ENCODE results near the gene SUN1.

DNA sequence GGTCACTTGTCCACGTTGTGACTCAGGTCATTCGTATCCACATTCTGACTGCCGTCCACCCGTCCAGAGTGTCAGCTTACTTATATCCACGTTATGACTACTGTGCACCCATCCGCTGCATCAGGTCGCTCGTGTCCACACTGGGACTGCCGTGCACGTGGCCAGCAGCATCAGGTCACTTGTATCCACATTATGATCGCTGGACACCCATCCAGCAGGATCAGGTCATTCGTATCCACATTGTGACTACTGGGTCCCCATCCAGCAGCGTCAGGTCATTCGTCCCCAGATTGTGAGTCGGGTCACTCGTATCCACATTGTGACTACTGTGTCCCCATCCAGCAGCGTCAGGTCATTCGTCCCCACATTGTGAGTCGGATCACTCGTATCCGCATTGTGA, 47.3 kb upstream of the SUN1 start:
- TF ChIP-seq, protein P1, sequence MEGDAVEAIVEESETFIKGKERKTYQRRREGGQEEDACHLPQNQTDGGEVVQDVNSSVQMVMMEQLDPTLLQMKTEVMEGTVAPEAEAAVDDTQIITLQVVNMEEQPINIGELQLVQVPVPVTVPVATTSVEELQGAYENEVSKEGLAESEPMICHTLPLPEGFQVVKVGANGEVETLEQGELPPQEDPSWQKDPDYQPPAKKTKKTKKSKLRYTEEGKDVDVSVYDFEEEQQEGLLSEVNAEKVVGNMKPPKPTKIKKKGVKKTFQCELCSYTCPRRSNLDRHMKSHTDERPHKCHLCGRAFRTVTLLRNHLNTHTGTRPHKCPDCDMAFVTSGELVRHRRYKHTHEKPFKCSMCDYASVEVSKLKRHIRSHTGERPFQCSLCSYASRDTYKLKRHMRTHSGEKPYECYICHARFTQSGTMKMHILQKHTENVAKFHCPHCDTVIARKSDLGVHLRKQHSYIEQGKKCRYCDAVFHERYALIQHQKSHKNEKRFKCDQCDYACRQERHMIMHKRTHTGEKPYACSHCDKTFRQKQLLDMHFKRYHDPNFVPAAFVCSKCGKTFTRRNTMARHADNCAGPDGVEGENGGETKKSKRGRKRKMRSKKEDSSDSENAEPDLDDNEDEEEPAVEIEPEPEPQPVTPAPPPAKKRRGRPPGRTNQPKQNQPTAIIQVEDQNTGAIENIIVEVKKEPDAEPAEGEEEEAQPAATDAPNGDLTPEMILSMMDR (IDR thresholded peaks at IDR 0.05), result no peak
- TF ChIP-seq POLR2A (IDR thresholded peaks at IDR 0.05), result no peak

Measured in uterus (tissue), 2 donors.